Measurements from ENCODE around the gene ROBO2.

Gene ROBO2

GRCh38 chr3:77324105-77324504, 284.2 kb downstream of the ROBO2 start:
- in situ Hi-C loops (cut with MboI; ENCODE audit: low sequenced_read_pairs): no loop called here

GRCh38 chr3:77325280-77325679, 285.4 kb downstream of the ROBO2 start:
- in situ Hi-C loops (cut with MboI; ENCODE audit: low sequenced_read_pairs): no loop called here

DNA sequence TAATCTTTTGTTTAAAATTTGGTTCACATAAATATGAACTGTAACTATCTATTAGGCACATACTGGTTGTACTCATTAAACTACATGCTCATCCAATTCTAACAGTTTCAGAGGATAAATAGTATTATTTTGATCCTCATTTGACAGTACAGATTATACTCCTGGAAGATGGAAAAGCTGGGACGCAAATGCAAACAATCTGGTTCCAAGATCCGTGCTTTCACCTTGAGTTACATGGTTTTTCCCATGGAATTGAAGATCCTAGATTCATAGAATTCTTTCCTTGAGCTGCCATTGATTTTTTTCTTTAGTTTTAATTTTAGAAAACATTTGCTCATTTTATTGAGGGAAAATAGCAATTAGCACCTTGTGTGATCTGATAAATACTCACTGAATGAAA, 285.8 kb downstream of the ROBO2 start:
- in situ Hi-C loops (cut with MboI; ENCODE audit: low sequenced_read_pairs): no loop called here

GRCh38 chr3:77326586-77326985, 286.7 kb downstream of the ROBO2 start:
- in situ Hi-C loops (cut with MboI; ENCODE audit: low sequenced_read_pairs): no loop called here

- in situ Hi-C loops (cut with MboI; ENCODE audit: low sequenced_read_pairs): no loop called here
These were observed 288.8 kb downstream of the ROBO2 start for GRCh38 chr3:77328690-77329089.

GRCh38 chr3:77329116-77329515, 289.2 kb downstream of the ROBO2 start:
- in situ Hi-C loops (cut with MboI; ENCODE audit: low sequenced_read_pairs): no loop called here

DNA sequence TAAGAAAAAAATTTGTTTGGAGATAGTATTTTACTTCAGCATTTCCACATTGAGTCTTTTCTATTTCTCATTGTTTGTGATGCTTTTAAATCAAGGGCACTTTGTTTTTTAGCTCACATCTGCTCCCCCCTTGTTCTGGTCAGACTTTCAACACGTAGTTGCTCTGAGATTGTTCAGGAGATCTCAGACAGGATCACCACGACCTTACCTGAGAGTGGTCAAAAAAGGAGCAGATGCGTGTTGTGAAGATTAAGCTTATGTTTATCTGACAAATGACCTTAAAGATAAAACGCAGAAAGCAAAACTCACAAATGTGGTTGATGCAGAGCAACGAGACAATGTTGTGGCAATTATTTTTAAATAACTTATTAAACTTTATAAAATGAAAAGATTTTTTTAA, 298.3 kb downstream of the ROBO2 start:
- in situ Hi-C loops (cut with MboI; ENCODE audit: low sequenced_read_pairs): no loop called here

GRCh38 chr3:77342027-77342426, 302.1 kb downstream of the ROBO2 start:
- in situ Hi-C loops (cut with MboI; ENCODE audit: low sequenced_read_pairs): no loop called here

DNA sequence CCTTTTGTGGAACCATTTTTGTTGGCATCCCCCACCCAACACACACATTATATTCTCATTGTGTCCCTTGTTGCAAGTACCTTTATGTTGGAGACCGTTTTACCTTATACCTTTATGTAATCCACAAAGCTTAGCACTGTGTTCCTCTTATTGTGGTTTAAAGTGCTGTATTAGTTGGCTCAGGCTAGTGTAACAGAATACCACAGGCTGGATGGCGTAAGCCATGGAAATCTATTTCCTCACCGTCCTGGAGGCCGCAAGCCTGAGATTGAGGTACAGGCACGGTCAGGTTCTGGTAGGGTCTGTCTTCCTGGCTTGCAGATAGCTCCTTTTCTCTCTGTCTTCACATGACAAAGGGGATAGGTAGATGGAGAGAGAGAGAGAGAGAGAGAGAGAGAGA, 302.8 kb downstream of the ROBO2 start:
- in situ Hi-C loops (cut with MboI; ENCODE audit: low sequenced_read_pairs): no loop called here

GRCh38 chr3:77345009-77345408, 305.1 kb downstream of the ROBO2 start:
- in situ Hi-C loops (cut with MboI; ENCODE audit: low sequenced_read_pairs): no loop called here

GRCh38 chr3:77348244-77348855, 308.5 kb downstream of the ROBO2 start:
- in situ Hi-C loops (cut with MboI; ENCODE audit: low sequenced_read_pairs): no loop called here

DNA sequence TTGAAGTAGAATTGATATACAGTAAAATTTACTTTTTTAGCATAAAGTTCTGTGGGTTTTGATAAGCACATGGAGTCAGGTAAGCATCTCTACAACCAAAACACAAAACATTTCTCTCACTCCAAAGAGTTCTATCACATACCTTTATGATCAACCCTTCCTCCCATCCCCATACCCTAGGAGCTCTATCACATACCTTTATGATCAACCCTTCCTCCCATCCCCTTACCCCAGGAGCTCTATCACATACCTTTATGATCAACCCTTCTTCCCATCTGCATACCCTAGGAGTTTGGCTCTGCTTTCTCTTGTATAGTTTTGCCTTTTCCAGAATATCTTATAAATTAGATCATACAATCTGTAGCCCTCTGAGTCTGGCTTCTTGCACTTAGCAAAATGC, 315.1 kb downstream of the ROBO2 start:
- in situ Hi-C loops (cut with MboI; ENCODE audit: low sequenced_read_pairs): no loop called here

DNA sequence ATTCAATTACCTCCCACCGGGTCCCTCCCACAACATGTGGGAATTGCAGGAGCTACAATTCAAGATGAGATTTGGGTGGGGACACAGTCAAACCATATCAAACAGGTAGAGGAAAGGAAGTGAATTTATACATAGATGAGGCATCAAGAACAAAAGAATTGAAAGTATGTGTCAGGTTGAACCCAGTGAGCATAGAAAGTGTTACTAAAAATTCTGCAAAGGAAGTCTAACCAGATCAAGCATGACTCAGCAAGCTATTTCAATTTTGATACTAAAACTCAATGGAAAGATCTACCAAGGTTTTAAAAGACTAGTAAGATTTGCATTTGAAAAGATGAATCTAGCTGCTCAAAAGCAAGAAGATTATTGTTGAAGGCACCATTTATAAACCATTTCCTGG, 323.0 kb downstream of the ROBO2 start:
- in situ Hi-C loops (cut with MboI; ENCODE audit: low sequenced_read_pairs): no loop called here

- in situ Hi-C loops (cut with MboI; ENCODE audit: low sequenced_read_pairs): no loop called here
These were observed 325.3 kb downstream of the ROBO2 start for GRCh38 chr3:77365152-77365551.

DNA sequence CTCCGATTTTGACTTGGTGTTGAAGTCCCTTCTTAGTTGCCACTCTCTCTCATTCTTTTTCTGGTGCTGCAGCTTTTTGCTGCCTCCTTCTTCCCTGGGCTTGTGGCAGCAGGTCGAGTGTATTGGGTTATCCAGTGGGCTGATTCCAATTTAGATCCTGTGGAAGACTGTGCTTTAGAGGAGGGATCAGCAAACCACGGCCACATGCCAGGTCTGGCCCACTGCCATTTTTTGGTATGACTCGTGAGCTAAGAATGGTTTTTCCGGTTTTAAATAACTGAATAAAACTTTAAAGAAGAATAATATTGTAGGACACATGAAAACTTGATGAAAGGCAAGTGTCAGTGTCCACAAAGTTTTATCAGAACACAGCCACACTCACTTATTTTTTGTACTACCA, 330.5 kb downstream of the ROBO2 start:
- in situ Hi-C loops (cut with MboI; ENCODE audit: low sequenced_read_pairs): no loop called here

DNA sequence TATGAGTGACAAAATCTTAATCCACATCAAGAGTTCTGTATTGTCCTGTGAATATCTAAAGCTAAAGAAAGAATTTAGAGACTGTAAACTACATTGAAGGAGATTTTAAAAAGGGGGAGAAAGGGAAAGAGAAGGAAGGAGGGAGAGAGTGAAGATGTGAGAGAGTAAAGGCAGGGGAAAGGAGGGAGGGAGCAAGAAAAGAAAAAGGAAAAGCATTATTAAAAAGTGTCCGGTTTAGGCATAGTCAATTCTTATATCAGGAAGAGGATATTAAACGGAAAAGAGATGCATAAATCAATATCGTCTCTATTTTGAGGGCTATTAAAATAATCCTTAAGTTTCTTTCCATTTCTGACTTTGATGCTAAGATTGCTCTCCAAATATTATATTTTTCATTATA, 332.1 kb downstream of the ROBO2 start:
- in situ Hi-C loops (cut with MboI; ENCODE audit: low sequenced_read_pairs): no loop called here

DNA sequence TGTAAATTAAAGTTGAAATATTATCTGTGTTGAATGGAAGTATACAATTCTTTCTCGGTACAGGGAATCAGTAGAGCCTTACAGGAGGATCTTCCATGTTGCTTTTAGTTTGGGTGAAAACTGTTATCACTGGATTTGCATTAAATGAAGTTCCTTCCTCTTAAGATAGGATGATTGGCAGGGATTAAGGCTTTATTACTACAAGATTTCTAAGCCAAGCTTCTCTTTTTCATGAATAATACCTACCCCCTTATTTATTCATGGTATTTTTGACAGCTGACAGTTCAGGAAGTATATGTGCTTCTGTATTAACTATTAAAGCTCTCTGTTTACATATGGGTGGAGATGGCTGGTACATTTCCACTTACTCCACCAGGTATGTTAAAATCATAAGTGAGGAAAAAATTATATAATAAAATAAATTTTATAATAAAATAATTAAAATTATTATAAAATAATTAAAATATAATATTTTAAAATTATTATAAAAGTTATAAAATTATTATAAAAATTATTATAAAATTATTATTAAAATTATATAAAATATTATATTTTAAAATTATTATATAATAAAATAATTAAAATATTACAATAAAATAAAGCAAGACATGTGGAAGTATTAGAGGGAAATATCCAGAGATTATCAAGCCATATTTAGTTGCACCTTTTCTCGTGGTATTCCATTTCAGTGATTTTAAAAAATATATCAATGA, 332.9 kb downstream of the ROBO2 start:
- in situ Hi-C loops (cut with MboI; ENCODE audit: low sequenced_read_pairs): no loop called here

DNA sequence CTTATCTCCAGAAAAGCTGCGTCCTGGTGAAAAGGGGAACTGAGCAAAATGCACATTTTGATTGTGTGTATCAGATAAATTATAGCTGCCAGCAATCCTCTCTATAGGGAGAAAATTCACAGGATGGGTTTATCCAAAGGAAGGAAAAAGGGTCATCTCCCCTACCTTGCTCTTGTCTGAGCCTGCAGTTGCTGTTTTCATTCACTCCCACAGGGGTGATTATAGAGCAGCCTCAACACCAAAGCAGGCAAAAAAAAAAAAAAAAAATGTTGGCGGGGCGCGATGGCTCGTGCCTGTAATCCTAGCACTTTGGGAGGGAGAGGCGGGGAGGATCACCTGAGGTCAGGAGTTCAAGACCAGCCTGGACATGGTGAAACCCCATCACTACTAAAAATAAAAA, 333.7 kb downstream of the ROBO2 start:
- in situ Hi-C loops (cut with MboI; ENCODE audit: low sequenced_read_pairs): no loop called here

GRCh38 chr3:77376511-77376910, 336.6 kb downstream of the ROBO2 start:
- in situ Hi-C loops (cut with MboI; ENCODE audit: low sequenced_read_pairs): no loop called here

- in situ Hi-C loops (cut with MboI; ENCODE audit: low sequenced_read_pairs): no loop called here
These were observed 337.8 kb downstream of the ROBO2 start for GRCh38 chr3:77377717-77378116.

GRCh38 chr3:77380136-77380535, 340.2 kb downstream of the ROBO2 start:
- in situ Hi-C loops (cut with MboI; ENCODE audit: low sequenced_read_pairs): no loop called here

DNA sequence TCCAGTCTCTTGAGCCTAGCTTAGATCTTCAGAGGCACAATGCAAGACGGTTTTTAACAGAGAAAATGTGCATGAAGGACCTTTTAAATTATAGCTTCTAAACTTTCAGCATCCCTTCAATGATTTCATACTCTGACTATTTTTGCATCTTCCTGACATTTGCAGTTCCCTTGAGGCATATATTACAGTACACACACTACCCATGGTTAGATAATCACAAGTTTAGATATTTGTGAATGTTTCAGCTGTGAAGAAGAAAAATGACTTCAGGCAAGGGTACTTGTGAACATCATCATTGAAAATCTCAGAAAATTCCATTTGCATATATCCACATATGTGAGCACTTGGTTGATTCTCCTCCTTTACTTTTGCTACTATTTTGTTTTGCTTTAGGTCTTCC, 341.5 kb downstream of the ROBO2 start:
- in situ Hi-C loops (cut with MboI; ENCODE audit: low sequenced_read_pairs): no loop called here

- in situ Hi-C loops (cut with MboI; ENCODE audit: low sequenced_read_pairs): no loop called here
These were observed 352.3 kb downstream of the ROBO2 start for GRCh38 chr3:77392181-77392580.

Data from HL-60/S4 (cell line).